Fibroblast of villous mesenchyme (primary cell): ENCODE measurements around the gene STIM1. TPM values are rescaled to one million over a fixed set of nuclear protein-coding genes. Genes with fewer than 3 reads are reported as not detected.

Experiments
- DNase-seq: peaks from one replicate; pipeline ENCODE4 v3.0.0-alpha.2; 2010; ENCODE audit warnings: low read depth
- H3K4me3 ChIP-seq: 2 replicates; pipeline ENCODE4 v1.5.1; 2011; ENCODE audit warnings: low read depth, mild to moderate bottlenecking, low read length
- CTCF ChIP-seq: IDR thresholded peaks from 2 replicates; pipeline ENCODE4 v1.5.1; 2012; ENCODE audit warnings: low read depth, mild to moderate bottlenecking, low read length; ENCODE audit not compliant: insufficient read depth
- total RNA-seq: library from RNA; depleted of rRNA; stranded (reverse); fragments of >200 nt; gene quantifications from 2 replicates; pipeline ENCODE4 v1.2.3, GENCODE V29; 2012

The STIM1 gene
- total RNA-seq, 1 donor, result 36.7 TPM

- TF ChIP-seq CTCF, result no peak
- H3K4me3 ChIP-seq, result no peak overlapping the region
Observed at GRCh38 chr11:3873712-3874349, 18.4 kb downstream of the STIM1 start.

DNA sequence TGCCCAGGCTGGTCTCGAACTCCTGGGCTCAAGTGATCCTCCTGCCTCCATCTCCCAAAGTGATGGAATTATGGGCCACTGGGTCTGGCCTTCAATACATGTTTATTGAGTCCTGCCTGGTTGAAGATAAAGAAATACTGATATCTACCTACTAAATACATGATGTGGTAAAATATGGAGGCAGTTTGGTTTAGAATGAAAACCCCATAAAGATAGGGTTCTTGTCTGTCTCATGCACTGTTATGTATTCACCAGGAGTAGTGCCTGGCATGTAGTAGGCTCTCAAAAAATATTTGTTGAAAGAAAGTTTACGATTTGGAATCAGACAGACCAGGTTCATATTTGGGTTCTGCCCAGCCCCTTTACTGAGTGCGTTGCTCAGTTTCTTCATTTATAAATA, 21.1 kb downstream of the STIM1 start:
- no peak for TF ChIP-seq CTCF
- H3K4me3 ChIP-seq, result no peak overlapping the region
- DNase-seq, result no peak

More at GRCh38 chr11:3873712-3874349, 18.4 kb downstream of the STIM1 start:
- no peak for DNase-seq

DNA sequence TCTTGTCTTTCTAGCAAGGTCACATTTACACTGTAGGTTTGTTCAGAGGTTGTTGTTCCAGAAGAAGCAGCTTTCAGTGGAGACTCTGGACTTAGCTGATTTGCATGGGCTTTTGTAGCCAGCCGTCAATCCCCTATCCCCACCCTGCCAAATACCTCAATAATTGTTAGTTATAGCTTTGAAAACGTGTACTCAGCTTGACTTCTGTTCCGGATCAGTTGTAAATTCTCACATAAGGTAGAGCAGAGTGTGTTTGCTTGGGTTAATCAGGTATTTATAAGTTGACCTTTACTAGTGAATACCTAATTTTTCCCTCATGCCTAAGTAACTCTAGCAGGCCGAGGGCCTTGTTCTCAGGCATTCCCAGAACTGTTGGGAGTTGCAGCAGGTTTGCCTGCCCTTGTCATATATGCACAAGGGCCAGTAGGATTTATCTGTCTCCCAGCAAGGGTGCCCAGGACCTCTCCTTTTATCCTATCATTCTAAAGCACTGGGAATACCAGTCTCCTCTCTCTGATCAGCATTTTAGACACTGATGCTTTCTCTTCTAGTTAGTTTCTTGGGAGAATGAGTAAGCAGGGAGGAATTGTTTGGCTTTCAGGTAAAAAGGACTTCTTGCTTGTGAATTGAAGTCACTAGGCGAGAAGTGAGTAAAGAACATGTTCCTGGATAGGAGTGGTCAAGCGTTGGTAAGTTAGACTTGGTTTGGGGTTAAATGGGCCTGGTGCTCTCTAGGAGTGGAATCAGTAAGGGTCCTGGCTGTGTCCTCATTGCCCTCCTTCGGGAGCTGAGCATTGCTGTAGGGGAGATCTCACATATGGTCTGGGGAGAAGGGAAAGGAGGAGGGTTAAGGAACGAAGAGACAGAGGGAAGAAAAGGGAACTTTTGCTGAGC, 22.1 kb downstream of the STIM1 start:
- DNase-seq, result no peak
- H3K4me3 ChIP-seq, result no peak overlapping the region
- no peak for TF ChIP-seq CTCF

- no peak for TF ChIP-seq CTCF
- no peak overlapping the region for H3K4me3 ChIP-seq
- DNase-seq, result no peak
Observed at GRCh38 chr11:3878258-3878584, 22.8 kb downstream of the STIM1 start.

DNA sequence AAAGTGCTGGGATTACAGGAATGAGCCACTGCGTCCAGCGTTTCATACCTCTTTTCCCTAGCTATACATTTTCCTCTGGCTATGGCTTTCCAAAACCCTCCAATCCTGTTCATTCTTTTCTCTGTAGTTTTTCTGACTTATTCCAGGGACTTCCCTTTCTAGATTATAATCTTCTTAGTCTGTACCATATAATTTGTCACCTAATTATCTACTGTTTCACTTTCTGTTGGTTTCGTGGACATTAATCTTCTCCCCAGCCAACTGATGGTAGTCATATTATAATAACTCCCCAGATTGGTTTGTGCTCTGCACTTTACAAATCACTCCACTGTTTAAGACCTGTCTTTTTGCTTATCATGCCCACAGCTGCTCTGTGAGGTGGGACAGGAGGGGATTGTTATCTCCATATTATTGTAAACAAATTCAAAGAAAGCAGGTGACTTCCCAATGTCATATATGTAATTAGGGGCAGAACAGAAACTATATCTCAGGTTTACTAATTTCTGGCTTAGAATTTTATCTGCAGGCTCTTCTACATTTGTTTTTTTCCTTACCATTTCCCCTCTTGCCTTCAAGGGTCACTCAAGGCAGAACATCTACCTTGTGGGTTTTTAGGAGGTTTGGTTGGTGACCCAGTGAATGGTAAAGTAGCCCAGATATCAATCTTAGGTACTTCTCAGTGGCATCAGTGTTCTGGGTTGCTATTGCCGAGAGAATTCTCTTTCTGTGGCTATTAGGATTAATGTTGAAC, 23.9 kb downstream of the STIM1 start:
- no peak overlapping the region for H3K4me3 ChIP-seq
- TF ChIP-seq CTCF, result no peak
- DNase-seq, result no peak

GRCh38 chr11:3879967-3880542, 24.6 kb downstream of the STIM1 start:
- no peak for TF ChIP-seq CTCF
- DNase-seq, result no peak
- no peak overlapping the region for H3K4me3 ChIP-seq
